Stimulated activated CD4-positive, alpha-beta T cell treated with anti-CD3 and anti-CD28 coated beads, Interleukin-2, amount 100 ng/mL, for 4 hours (primary cell): ENCODE measurements around the gene TEN1.
"Not testable (repeated sequence)": the region's sequence is repeated elsewhere in the genome, so short reads cannot be mapped to it uniquely, and the experiment has no call there.

ENCODE experiments used
- DNase-seq: peaks from one replicate; pipeline ENCODE4 v3.0.0-alpha.2; 2020; ENCODE audit warnings: low read depth

TEN1 gene, protein sequence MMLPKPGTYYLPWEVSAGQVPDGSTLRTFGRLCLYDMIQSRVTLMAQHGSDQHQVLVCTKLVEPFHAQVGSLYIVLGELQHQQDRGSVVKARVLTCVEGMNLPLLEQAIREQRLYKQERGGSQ

DNA sequence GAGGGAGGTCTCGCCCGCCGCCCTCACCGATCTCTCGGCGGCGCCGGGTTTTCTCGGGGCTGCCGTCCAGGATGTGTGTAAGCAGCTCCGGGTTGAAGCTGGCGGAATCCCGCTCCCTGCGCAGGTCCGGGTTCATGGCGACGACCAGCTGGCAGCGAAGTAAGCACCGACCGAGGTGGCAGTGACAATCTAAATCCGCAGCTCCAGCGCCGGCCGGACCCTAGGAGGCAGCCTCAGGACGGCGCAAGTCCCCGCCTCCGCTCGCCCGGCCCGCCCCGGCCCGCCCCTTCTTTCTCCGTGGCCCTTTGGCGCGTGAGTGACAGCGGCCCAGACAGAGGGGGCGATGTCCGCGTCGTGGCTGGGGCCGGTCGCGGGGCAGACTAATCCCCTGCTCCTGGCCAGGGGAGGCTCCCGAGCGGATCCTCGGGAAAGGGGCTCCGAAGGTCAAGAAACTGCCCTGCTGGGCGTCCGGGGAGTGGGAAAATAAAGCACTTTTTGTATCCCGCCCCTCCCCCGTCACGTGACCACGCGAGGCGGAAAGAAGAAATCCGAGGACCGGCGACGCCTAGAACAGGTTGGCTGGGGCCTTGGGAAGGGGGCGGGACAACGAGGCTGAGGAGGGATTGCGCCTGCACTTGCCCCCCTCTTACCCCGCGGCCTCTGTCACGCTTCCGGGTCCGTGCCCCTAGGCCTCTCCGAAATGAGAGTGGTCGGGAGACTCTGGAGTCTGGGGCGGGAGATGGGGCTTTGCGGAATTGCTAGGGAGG lies at the start of gene TEN1, which contains the start of gene ACOX1:
Gene TEN1 (plus strand): TSS at position 303 of the 767 bp plus-strand sequence. CDS start 6,953 bp downstream, outside the sequence.
Gene ACOX1 (minus strand): TSS at position 229 of the 767 bp plus-strand sequence. CDS start 93 bp downstream, at position 136.
- DNase-seq: peak; percentile 91

DNA sequence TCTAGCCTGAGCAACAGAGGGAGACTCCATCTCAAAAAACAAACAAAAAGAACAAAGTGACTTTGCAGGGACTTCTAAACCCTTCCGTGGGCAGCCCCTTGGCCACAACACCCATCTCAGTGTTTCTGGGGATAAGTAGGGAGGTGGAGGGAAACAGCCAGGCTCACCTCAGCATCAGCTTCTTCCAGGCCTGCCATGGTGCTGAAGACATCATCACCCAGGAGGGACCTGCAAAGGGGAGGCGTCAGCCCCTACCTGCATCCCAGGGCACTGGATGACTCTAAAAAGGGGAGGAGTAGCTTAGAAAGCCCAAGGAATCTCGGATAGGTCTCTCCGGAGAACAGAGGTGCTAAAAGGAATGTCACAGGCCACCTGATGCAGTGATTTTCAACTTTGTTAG lies 48.0 kb upstream of the TEN1 start:
- DNase-seq: no peak

DNA sequence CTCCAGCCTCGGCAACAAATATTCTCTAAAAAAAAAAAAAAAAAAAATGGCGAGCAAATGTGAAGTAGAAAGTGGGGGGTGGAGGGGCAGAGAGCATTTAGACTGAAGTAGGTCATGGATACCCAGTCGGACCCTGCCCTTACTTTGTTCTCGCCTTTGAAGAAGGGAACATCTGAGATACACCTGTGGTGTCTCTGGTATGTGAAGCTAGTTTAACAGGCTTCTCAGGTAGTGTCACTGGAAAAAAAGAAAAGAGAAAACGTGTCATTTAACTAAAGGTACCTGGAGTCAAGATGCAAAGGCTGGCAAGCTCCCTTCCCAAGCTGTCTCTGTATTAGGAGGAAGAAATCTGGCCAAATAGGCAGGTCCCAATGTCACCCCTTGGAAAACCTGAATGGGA lies 46.2 kb upstream of the TEN1 start:
- no peak for DNase-seq

DNA sequence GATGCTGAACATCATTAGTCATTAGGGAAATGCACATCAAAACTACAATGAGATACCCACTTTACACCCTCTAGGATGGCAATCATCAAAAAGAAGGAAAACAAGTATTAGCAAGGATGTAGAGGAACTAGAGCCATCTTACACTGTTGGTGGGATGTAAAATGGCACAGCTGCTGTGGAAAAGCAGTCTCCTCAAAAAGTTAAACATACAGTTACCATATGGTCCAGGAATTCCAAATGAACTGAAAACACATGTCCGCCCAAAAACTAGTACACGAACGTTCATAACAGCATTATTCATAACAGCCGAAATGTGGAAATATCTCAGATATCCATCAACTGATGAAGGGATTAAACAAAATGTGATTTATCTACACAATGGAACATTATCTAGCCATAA lies 45.2 kb upstream of the TEN1 start:
- no peak for DNase-seq

DNA sequence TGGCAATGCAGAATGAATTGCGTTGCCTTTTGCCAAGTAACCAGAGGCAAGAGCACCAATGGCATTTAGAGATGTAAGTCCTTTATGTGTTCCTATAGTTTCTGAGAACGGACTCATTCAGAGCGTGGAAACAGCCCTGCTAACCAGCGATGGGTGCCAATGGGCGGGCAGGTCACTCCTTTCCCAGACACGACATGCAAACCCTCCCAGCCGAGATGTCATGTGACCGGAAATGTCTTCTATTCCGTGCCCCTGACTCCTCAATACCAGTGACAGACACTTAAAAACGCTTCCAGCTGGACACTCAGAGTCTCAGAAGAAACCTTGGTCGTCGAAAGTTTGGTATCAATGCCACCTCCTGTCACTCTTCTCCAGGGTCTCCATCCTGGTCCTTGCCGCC lies 41.4 kb upstream of the TEN1 start:
- no peak for DNase-seq

DNA sequence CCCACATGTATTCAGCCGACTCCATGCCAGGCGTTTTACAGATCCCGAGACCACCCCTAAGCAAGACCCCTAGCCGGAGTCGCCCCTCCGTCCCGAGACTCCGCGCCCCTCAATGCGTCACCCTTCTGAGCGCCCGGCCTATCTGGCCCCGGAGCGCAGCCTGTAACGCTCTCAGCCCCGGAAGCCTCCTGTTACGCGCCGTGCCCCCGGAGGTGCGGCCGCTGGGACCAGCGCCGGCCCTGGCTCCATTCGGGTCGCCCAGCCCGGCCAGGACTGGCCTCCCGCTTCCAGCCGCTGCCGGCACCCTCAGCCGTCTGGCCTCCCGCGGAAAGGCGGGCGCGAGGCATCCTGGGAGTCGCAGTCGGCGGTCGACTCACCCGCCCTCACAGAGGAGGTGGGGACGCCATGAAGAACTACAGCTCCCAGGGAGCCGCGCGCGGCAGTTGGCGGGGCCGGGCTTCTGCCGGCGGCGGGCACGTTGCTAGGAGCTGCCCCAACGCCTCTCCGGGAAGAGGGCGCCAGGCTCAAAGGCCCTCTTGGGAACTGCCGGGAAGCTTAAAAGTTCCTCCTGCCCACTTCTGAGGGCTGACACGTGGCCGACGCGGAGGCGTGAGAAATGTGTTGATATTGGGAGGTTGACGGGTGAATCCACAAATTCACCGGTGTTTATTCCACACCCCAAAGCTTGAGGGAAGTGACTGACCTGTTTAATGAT lies 38.2 kb upstream of the TEN1 start, which contains the start of gene FBF1:
Gene FBF1 (minus strand): TSS at position 316 of the 715 bp plus-strand sequence. CDS start 2,893 bp downstream, outside the sequence.
- DNase-seq: peak; percentile 84

DNA sequence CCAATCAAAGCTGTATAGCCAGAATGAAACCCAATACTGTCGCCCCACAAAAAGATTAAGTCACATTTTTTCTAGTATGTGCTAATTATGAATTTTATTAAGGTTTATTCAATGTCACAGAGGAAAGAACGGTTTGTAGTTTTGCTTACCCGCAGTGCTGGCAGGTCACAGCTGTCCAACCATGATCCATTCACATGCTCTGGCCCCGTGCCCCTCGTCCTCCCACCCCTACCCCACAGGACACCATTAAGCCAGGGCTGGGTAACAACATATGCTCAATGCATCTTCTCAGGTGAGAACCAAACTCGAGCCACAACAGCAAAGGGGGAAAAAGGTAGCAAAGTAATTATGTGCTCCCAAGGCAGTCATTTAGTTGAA lies 37.6 kb upstream of the TEN1 start:
- no peak for DNase-seq

DNA sequence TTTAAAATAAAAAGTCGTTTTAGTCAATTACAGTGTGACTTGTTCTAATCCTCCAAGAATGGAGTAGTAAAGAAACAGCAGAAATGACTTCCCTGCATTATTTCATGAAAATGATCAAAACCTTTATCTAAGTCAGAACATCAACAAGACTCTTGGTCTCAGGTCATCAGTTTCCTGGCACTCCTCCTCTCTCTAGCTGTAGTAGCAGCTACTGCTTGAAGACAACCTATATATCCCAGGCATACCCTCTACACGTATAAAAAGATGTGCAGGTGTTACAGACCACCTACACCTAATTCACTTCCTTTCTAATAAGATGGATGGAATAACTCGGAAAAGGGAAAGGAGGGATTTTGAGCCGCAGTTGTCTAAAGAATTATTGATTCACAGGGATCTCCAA lies 36.6 kb upstream of the TEN1 start:
- no peak for DNase-seq

DNA sequence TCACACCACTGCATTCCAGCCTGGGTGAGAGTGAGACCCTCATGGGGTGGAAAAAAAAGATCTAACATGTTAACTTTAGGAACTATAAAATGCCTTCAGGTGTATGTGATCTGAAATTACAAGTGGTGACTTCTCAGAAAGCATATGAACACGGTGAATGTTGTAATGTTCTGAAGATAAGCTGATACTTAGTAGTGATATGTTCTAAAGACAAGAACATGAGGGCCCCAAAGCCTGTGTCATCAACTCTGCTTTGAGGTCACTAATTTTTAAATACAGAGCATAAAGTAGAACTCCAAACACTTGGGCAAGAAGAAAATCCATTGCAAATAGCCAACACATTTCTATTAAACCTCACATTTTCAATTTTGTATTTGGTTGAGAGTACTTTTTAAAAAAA lies 35.5 kb upstream of the TEN1 start:
- DNase-seq: no peak

DNA sequence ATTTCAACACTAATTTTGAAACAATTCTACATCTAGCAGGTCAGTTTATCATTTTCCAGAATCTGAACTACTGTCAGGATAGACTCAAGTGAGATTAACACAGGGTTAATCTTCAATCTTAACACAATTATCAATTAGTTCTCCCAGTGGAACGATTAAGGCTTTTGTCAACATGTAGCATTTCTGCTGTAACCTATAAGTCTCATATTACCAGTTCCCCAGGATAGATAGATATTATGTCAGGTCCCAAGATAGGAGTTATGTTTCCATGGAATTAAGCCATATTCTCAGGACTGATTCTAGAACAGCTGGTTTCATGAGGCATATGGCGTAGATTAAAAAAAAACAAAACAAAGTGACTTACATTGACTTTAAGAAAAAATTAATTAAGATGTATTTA lies 33.8 kb upstream of the TEN1 start:
- no peak for DNase-seq

DNA sequence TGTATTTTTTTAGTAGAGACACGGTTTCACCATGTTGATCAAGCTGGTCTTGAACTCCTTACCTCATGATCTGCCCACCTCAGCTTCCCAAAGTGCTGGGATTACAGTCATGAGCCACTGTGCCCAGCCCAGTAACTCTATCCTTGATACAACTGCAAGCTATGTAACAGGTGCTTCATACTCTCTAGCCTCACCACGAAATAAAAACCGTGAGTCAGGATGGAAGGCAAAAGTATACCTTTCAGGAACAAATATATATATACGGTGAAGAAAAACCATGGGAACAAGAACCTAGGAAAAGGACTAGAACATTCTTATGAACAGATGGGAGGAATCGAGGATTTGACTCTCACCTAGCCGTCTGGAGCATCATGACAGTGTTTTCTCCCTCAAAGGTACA lies 28.6 kb upstream of the TEN1 start:
- no peak for DNase-seq

DNA sequence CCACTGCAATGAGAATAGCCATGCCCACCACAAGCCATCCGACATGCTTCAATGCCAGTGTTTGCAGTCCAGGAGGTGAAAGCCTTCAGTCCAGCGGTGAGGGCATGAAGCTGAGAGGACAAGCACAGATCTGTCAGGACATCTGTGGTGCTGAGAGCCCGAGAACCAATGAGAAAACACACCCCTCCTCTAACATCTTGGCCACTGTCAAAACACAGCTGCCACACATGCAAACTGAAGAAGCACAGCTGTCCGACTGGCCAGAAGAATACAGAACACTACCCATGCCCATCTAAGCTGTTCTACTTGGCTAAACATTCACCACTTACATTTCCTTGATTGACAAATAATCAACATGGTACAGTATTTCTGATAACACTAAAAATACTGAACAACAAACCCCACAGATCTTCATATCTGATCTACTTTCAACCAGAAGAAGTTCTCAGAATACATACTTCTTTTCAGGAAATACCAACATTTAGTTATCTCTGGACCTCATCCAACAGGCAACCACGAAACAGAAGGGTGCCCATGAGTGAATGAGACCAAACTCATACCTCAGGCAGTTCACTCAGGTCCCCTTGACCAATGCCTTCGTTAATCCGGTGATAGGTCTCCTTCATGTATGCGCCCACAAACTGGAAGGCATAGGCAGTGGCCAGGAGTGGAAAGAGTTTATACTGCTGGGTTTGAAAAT lies 28.0 kb upstream of the TEN1 start:
- no peak for DNase-seq

DNA sequence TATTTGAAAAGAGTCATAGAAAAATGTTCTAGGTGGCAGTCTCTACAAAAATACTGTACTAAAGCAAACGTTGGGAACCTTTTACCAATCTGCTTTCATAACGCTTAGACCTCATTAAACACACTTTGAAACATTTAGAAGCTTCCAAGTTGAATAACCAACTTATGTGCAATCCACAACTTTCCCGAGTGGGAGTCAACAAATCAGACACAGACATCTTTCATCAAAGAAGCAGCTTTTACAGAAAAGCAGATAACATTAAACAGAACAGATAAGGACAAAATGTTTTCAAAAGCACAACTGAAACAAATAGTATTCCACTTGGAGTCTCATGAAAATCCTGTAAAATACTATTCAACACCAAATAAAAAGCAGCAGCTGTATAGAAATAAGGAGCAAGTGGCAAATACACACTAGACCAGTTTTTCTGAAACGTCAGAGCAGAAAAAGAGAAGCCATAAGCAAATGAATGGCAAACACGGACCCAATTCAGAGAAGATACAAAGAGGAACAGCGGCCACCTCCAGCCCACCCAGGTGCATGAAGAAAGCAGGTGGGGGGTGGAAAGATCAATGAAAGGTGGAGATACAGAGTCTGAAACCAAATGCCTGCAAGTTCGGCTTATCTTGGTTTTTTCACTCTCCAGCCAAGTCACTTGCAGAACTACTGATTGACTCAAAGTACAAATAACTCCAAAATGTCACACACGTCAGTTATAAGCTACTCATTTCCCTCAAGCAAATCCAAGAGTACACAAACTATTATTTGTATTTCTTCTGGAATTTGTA lies 19.8 kb upstream of the TEN1 start:
- DNase-seq: no peak

DNA sequence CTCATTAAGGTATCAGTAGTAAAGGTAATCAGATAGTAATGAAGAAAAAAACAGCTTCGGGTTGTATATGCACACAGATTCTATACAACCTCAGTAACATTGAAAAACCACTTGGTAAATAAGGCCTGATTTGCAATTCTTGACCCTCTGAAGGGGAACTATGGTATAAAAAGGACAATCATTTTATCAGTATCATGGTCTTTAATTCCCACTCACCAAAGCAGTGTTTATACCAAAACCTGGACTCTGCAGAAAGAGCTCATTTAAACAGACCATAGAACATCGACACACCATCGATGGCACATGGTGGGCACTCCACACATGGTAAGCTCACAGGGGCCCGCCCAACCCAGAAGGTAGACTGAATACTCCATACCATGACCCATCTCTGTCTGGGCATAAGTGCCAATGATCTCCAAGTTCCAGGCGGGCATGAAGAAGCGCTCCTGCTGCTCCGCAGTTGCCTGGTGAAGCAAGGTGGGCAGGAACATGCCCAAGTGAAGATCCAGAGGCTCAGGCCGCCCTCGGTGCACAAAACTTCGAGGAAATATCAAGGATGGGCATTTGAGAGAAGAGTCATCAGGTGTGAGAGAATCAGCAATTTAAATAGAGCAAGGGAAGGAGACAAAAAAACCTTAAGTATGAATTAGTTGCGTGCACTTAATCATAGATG lies 19.1 kb upstream of the TEN1 start:
- DNase-seq: no peak

DNA sequence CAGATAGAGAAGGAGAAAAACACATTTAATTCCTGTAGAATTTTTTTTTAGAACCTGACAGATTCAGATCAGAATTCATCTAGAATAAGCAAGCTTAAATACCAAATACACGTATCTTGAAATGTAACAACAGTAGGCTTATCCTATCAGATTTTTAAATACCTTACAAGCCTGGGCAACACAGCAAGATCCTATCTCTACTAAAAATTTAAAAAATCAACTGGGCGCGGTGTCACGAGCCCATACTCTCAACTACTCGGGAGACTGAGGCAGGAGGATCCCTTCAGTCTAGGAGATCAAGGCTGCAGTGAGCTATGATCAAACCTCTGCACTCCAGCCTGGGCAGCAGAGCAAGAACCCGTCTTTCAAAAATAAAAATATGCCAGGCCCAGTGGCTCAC lies 13.6 kb upstream of the TEN1 start:
- DNase-seq: no peak

DNA sequence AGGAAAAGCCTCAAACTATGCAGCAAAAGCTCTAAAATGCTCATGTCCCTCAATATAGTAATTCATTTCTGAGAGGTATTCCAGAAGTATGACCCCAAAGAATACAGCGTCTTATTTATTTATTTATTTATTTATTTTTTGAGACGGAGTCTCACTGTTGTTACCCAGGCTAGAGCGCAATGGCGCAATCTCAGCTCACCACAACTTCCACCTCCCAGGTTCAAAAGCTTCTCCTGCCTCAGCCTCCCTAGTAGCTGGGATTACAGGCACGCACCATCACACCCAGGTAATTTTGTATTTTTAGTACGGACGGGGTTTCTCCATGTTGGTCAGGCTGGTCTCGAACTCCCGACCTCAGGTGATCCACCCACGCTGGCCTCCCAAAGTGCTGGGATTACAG lies 10.0 kb upstream of the TEN1 start:
- DNase-seq: not testable (repeated sequence)

DNA sequence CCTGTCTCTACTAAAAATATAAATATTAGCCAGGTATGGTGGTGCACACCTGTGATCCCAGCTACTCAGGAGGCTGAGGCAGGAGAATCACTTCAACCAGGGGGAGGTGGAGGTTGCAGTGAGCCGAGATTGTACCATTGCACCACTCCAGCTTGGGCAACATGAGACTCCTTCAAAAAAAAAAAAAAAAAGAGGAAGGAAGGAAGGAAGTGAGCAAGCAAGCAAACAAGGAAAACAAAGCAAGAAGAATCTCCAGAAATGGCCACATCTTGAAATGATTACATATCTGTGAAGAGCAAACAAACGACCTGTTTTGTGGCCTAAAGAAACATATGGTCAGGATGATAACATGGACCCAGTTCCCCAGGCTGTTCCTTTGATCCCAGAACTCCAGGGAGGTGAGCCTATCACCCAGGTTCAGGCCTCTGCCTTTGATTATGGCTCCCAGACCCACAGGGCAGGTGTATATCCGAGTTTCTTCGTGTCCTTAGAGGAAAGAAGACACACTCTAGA lies 9.0 kb upstream of the TEN1 start:
- DNase-seq: no peak

DNA sequence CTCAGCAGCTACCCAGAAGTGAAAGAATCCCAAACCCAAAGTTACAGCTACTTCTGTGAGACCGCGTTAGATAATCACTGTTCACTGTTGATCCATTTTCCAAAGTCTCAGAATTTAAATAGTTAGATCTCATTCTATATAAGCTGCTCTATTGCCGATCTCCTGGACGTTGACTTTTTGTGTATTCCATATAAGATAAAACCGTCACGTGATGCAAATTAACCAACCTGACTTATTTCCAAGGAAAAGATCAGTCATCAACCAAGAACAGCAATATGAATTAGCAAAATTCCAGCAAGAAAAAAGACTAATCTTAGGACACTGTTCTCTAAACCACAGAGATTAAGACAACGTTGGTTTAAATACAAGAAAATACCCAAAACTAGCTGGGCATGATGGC lies 8.4 kb upstream of the TEN1 start:
- DNase-seq: no peak

DNA sequence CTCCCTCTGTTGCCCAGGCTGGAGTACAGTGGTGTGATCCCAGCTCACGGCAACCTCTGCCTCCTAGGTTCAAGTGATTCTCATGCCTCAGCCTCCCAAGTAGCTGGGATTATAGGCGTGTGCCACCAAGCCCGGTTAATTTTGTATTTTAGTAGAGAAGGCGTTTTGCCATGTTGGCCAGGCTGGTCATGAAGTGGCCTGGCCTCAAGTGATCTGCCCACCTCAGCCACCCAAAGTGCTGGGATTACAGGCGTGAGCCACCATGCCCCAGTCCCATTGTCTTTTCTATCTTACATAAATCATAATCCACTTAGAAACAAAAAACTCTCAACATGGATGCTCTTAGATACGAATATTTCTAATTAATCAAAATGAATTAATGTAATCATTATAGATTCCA lies 3.9 kb upstream of the TEN1 start:
- DNase-seq: not testable (repeated sequence)

DNA sequence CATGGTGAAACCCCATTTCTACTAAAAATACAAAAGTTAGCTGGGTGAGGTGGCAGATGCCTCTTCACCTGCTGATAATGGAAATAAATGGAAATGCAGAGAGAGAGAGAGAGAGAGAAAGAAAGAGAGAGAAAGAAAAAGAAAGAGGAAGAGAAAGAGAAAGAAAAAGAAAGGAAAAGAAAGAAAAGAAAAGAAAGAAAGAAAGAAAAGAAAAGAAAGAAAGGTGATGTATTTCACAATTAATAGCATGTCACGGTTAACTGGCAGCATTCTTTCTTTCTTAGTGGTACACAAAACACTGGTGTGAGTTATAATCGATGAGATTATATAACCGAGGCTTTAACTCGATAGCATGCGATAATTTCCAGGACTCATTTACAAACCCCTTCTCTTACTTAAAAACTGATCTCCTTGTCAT lies 3.3 kb upstream of the TEN1 start:
- DNase-seq: no peak
